ENCODE data around the gene CREG2.

Gene CREG2, protein sequence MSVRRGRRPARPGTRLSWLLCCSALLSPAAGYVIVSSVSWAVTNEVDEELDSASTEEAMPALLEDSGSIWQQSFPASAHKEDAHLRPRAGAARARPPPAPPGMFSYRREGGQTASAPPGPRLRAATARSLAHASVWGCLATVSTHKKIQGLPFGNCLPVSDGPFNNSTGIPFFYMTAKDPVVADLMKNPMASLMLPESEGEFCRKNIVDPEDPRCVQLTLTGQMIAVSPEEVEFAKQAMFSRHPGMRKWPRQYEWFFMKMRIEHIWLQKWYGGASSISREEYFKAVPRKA

DNA sequence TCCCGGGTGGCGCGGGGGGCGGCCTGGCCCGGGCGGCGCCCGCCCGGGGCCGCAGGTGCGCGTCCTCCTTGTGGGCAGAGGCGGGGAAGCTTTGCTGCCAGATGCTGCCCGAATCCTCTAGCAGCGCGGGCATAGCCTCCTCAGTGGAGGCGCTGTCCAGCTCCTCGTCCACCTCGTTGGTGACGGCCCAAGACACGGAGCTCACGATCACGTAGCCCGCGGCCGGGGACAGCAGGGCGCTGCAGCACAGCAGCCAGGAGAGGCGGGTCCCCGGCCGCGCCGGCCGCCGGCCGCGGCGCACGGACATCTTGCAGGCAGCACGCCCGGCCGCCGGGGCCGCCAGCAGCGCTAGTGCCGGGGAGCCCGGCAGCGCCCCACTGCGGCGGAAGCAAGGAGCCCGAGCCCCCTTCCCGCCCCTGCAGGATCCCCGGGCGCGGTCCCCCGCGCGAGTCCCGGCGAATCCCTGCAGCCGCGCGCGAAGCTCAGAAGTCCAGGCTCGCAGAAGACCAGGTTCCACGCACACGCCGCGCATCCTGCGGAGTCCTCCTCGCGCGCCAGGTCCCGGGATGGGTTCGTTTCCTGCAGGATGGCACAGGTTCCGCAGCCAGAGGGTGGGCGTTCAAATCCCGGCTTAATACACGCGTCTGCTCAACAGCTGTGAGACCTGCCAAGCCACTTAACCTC lies at the start of gene CREG2:
TSS of gene CREG2 (minus strand) at position 353 of the 684 bp plus-strand sequence. CDS start at position 307, 46 bp downstream.
- TF ChIP-seq, protein P1, sequence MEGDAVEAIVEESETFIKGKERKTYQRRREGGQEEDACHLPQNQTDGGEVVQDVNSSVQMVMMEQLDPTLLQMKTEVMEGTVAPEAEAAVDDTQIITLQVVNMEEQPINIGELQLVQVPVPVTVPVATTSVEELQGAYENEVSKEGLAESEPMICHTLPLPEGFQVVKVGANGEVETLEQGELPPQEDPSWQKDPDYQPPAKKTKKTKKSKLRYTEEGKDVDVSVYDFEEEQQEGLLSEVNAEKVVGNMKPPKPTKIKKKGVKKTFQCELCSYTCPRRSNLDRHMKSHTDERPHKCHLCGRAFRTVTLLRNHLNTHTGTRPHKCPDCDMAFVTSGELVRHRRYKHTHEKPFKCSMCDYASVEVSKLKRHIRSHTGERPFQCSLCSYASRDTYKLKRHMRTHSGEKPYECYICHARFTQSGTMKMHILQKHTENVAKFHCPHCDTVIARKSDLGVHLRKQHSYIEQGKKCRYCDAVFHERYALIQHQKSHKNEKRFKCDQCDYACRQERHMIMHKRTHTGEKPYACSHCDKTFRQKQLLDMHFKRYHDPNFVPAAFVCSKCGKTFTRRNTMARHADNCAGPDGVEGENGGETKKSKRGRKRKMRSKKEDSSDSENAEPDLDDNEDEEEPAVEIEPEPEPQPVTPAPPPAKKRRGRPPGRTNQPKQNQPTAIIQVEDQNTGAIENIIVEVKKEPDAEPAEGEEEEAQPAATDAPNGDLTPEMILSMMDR (IDR thresholded peaks at IDR 0.05), result peak; percentile 51

DNA sequence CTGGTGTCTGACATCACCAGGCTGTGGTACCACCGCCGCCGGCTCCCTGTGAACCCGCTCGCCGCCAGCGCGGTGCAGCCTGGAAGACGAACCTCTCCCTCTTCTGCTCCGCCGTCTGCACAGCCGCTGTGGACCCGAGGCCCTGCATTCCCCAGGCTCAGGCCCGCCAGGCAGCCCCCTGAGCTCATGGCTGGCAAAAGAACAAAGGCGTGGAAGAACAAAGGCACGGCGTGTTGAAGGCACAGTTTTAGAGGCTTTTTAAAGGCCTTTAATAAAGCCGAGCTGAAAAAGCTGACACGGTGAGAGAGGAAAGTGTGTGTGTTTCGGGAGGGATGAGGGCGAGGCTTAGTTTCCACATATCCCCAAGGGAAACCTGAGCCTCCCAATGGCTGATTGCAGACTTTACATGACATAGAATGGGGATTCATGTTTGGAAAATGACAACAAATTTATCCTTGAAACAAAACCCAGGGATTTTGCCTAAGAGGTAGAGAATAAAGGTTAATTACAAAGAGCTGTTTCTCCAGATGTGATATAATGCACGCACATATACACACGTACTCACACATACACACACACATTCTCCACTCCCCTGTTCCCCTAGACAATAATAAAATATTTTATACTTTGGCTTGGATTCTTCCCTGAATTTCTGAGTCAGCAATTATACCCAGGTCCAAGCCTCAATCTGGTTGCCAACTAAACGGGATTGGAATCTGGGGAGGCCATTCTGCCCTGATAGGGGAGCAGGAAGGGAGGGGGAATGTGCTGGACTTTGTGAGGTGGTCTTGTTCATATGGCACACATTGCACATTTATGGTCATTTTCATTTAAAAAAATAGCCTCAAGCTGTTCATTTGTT lies 47.9 kb upstream of the CREG2 start:
- TF ChIP-seq, protein P1 (IDR thresholded peaks at IDR 0.05), result no peak

DNA sequence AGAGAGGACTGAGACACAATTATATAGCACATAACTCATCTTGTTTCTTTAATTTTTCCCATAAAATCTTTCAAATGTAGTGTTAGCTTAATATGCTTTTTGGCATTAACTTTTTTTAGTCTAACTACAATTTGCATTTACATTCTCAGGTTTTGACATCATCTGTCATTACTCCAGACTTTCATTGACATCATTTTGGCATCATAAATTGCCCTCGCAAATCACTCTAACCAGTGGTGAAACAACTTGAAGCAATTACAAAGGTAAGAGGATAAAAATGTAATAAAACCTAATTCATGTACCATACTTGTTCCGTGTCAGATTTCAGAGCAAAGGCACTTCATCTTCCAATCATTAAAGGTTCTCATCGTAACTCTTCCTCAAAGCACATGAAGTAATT lies 46.2 kb upstream of the CREG2 start:
- TF ChIP-seq, protein P1 (IDR thresholded peaks at IDR 0.05), result no peak

DNA sequence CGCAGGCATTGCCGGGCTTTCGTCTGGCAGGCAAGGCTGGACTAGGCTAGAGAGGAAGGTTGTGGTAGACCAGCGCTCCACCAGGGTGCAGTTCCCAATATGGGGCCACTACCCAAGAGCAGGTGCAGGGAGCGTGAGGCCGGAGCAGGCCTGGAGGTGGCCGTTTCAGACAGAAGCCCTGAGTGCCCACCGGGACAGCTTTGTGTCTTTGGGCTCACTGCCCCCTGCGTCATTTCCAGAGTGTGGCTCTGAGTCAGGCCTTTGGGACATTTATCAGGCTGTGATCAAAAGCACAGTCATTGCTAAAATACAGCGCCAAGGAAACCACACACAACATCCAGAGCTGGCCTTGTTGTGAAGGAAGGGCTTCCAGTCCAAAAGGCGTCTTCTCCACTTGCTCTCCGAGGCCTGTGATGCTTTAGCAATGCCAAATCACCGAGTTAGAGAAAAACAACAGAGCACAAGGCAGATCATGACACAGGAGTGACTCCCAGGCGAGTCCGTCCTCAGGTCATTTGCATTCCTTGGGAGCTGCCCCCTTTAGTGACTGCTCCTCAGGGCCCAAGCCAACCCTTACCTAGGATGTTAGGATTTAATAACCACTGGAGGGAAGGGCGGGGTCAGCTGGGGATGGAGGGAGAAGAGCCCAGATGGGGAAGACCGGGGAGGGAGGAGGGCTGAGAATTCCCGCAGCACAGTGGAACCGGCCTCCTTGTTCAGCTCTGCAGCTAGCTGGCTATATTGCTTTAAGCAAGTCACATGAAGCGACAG lies 45.3 kb upstream of the CREG2 start:
- TF ChIP-seq, protein P1 (IDR thresholded peaks at IDR 0.05), result no peak

DNA sequence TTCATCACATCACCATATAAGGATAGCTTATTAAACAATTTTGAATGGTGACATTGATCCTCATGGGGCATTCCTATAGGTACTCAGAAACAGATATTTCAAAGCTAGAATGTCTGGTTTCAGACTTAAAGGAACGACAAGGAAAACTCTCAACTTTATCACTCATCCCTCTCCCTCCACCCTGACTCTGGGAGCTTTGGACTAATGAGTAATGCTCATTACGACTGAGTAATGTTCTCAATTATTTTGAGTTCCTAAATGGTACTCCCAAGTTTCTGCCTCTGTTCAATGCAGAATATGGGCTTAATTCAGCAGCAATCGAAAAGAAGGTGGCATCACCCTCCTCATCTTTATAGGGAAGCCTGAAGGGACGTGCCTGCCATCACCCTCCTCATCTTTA lies 44.2 kb upstream of the CREG2 start:
- TF ChIP-seq, protein P1 (IDR thresholded peaks at IDR 0.05), result no peak

DNA sequence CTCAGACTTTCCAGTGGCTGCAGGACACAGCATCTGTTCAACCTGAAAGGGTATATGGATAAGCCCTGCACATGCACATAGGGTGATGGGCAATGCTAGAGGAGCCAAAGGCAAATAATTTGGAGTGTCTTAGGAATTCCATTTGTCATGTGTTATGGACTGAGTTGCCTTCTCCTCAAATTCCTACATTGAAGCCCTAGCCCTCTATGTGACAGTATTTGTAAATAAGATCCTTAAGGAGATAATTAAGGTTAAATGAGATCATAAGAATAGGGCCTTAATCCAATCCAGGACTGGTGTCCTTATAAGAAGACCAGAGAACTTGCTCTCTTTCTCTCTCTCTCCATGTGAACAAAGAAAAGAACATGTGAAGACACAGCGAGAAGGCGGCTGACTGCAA lies 42.9 kb upstream of the CREG2 start:
- TF ChIP-seq, protein P1 (IDR thresholded peaks at IDR 0.05), result no peak

DNA sequence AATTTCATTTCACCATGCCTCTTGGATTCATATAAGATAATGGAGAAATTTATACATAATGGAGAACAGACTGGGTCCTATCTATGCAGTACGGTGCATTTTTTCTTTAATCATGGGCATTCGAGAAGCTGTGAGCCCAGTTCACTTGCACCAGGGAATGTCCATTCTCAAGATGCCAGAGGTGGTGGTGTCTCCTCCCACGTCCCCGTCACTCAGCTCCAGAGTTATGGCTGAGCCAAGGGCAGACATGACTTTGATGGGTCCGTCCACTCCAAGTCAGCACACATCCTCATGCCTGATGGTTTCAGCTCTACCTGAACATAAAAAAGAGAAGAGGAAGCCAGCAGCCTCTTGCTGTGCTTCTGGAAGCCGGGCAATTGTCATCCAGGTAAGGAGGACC lies 42.1 kb upstream of the CREG2 start:
- TF ChIP-seq, protein P1 (IDR thresholded peaks at IDR 0.05), result no peak

Measured in LNCAP (cell line).